ENCODE measurements around the gene BAX. TPM values are rescaled to one million over a fixed set of nuclear protein-coding genes. Genes with fewer than 3 reads are reported as not detected.
"Not testable (repeated sequence)": the region's sequence is repeated elsewhere in the genome, so short reads cannot be mapped to it uniquely, and the experiment has no call there.

BAX gene
- total RNA-seq, 1 experiment from 2014 or later, result 141 TPM

GRCh38 chr19:48918071-48918470 is 36.6 kb upstream of the BAX start:
- Mint-ChIP-seq H3K9me3 (ENCODE audit: low read depth, unreplicated experiment) (no peaks in the 10 kb centered on the region), H3K4me1 (ENCODE audit: low read depth, unreplicated experiment) (no peaks in the 10 kb centered on the region), H3K27me3 (ENCODE audit: unreplicated experiment) (no peaks in the 10 kb centered on the region), H3K4me3 (ENCODE audit: low read depth, unreplicated experiment) (no peak overlapping the region), H3K36me3 (ENCODE audit: insufficient read depth, unreplicated experiment) (peaks cover 80% of the 10 kb centered on the region), H3K27ac (ENCODE audit: unreplicated experiment) (no peak overlapping the region)
- no peak for TF ChIP-seq CTCF (IDR thresholded peaks at IDR 0.05; ENCODE audit: unreplicated experiment)
- no peak for DNase-seq
- no TSS peak for BruUV-seq (replicated peaks)
- CTCF ChIA-PET, result interaction anchor here (1.0 to 1.4 kb wide), 2 partner anchors 10 to 204 kb away, joined by 3 to 4 read pairs; no protein-coding TSS in a partner anchor
- intact Hi-C loops (cut with micrococcal nuclease; ENCODE audit: unreplicated experiment), result no loop called here

- no peaks in the 10 kb centered on the region for H3K9me3 Mint-ChIP-seq (ENCODE audit: low read depth, unreplicated experiment)
- H3K36me3 Mint-ChIP-seq (ENCODE audit: insufficient read depth, unreplicated experiment), result peaks cover 77% of the 10 kb centered on the region
- no peak overlapping the region for H3K4me3 Mint-ChIP-seq (ENCODE audit: low read depth, unreplicated experiment)
- no peaks in the 10 kb centered on the region for H3K27me3 Mint-ChIP-seq (ENCODE audit: unreplicated experiment)
- H3K27ac Mint-ChIP-seq (ENCODE audit: unreplicated experiment), result no peak overlapping the region
- TF ChIP-seq CTCF (IDR thresholded peaks at IDR 0.05; ENCODE audit: unreplicated experiment), result no peak
- no peaks in the 10 kb centered on the region for H3K4me1 Mint-ChIP-seq (ENCODE audit: low read depth, unreplicated experiment)
- intact Hi-C loops (cut with micrococcal nuclease; ENCODE audit: unreplicated experiment), result no loop called here
- no TSS peak for BruUV-seq (replicated peaks)
- DNase-seq, result no peak
- CTCF ChIA-PET, result interaction anchor here (0.7 to 1.4 kb wide), 2 partner anchors 10 to 251 kb away, joined by 4 read pairs; no protein-coding TSS in a partner anchor
Observed at GRCh38 chr19:48918801-48919247, 35.9 kb upstream of the BAX start.

DNA sequence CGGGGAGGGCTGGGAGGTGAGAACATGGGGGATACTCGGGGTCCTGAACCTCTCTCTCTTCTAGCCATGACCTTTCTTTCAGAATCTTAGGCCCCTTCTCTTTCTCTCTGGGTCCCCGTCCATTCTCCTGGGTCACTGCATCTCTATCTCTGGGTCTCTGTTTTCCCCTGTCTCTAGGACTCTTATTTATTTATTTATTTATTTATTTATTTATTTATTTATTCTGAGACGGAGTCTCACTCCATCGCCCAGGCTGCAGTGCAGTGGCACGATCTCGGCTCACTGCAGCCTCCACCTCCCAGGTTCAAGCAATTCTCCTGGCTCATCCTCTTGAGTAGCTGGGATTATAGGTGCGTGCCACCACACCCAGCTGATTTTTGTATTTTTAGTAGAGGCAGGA is 35.4 kb upstream of the BAX start:
- H3K4me3 Mint-ChIP-seq (ENCODE audit: low read depth, unreplicated experiment); BruUV-seq (replicated peaks); H3K27ac Mint-ChIP-seq (ENCODE audit: unreplicated experiment); H3K9me3 Mint-ChIP-seq (ENCODE audit: low read depth, unreplicated experiment); intact Hi-C loops (cut with micrococcal nuclease; ENCODE audit: unreplicated experiment); H3K4me1 Mint-ChIP-seq (ENCODE audit: low read depth, unreplicated experiment); DNase-seq; H3K27me3 Mint-ChIP-seq (ENCODE audit: unreplicated experiment): not testable (repeated sequence)
- peaks cover 76% of the 10 kb centered on the region for H3K36me3 Mint-ChIP-seq (ENCODE audit: insufficient read depth, unreplicated experiment)
- CTCF ChIA-PET, result interaction anchor here (1.4 kb wide), 1 partner anchor 9 kb away, joined by 4 read pairs; no protein-coding TSS in a partner anchor

DNA sequence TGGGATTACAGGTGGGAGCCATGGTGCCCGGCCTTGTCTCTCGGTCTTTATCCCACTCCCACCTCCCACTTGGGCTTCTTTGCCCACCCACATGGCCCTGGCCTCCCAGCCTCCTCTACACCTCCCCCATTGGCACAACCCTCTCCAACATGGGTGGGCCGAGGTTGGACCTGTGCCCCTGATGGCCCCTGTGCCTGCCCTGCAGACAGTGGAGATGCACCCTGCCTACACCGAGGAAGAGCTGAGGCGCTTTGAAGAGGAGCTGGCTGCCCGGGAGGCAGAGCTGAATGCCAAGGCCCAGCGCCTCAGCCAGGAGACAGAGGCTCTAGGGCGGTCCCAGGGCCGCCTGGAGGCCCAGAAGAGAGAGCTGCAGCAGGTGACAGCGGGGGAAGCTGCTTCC is 33.7 kb upstream of the BAX start:
- no TSS peak for BruUV-seq (replicated peaks)
- CTCF ChIA-PET, result interaction anchor here (1.5 kb wide), 1 partner anchor 12 kb away, joined by 5 read pairs; the partner anchor contains the start of gene DHDH
- Mint-ChIP-seq H3K27me3 (ENCODE audit: unreplicated experiment) (no peaks in the 10 kb centered on the region), H3K9me3 (ENCODE audit: low read depth, unreplicated experiment) (no peaks in the 10 kb centered on the region), H3K4me3 (ENCODE audit: low read depth, unreplicated experiment) (no peak overlapping the region), H3K4me1 (ENCODE audit: low read depth, unreplicated experiment) (no peaks in the 10 kb centered on the region), H3K27ac (ENCODE audit: unreplicated experiment) (no peak overlapping the region), H3K36me3 (ENCODE audit: insufficient read depth, unreplicated experiment) (peaks cover 63% of the 10 kb centered on the region)
- no peak for TF ChIP-seq CTCF (IDR thresholded peaks at IDR 0.05; ENCODE audit: unreplicated experiment)
- DNase-seq, result no peak
- intact Hi-C loops (cut with micrococcal nuclease; ENCODE audit: unreplicated experiment), result no loop called here

GRCh38 chr19:48921721-48922500 is 32.8 kb upstream of the BAX start:
- TF ChIP-seq CTCF (IDR thresholded peaks at IDR 0.05; ENCODE audit: unreplicated experiment), result no peak
- peaks cover 6% of the 10 kb centered on the region for H3K4me1 Mint-ChIP-seq (ENCODE audit: low read depth, unreplicated experiment)
- no peaks in the 10 kb centered on the region for H3K27me3 Mint-ChIP-seq (ENCODE audit: unreplicated experiment)
- CTCF ChIA-PET, result interaction anchor here (1.5 kb wide), 1 partner anchor 11 kb away, joined by 5 read pairs; the partner anchor contains the start of gene DHDH
- H3K9me3 Mint-ChIP-seq (ENCODE audit: low read depth, unreplicated experiment), result no peaks in the 10 kb centered on the region
- peak overlapping the region; percentile 22 for H3K27ac Mint-ChIP-seq (ENCODE audit: unreplicated experiment)
- no TSS peak for BruUV-seq (replicated peaks)
- intact Hi-C loops (cut with micrococcal nuclease; ENCODE audit: unreplicated experiment), result no loop called here
- no peak overlapping the region for H3K4me3 Mint-ChIP-seq (ENCODE audit: low read depth, unreplicated experiment)
- H3K36me3 Mint-ChIP-seq (ENCODE audit: insufficient read depth, unreplicated experiment), result peaks cover 62% of the 10 kb centered on the region
- DNase-seq, result no peak
